ENCODE results near the gene PRELID3B. TPM values are rescaled to one million over a fixed set of nuclear protein-coding genes. Genes with fewer than 3 reads are reported as not detected.

Gene PRELID3B
- total and polyA plus RNA-seq, 2 of the 8 experiments (the other 6 are each of a cell fraction or from before 2014, with no cell fraction given): 8.1 to 50.5 TPM

- H2BK5ac ChIP-seq (ENCODE audit: low read depth, low read length): no peak overlapping the region
- H4K91ac ChIP-seq (replicated peaks; ENCODE audit: insufficient read length, low read length): no peak overlapping the region
- no peaks in the 10 kb centered on the region for H3K36me3 ChIP-seq (ENCODE audit: control insufficient read depth in 2 of 4, insufficient read depth in 4 of 4, low read length in 3 of 4)
- no peak overlapping the region for H2BK12ac ChIP-seq (ENCODE audit: low read depth, low read length)
- DNase-seq (ENCODE audit: low read depth in 1 of 2, low spot score in 2 of 2) (no peak), FAIRE-seq (no peak)
- no peak overlapping the region for H3K23ac ChIP-seq (ENCODE audit: insufficient read length)
- H3K4me2 ChIP-seq (ENCODE audit: insufficient read depth in 1 of 2, low read depth in 2 of 2, low read length in 2 of 2): no peak overlapping the region
- H2BK20ac ChIP-seq (ENCODE audit: low read length): no peak overlapping the region
- H4K8ac ChIP-seq (ENCODE audit: extremely low read depth, insufficient read depth, low read length): no peak overlapping the region
- no peak overlapping the region for H4K5ac ChIP-seq (ENCODE audit: insufficient read length, low read depth, low read length)
- WGBS, 2 experiments (ENCODE audit: extremely low coverage in 1 of 2, insufficient coverage in 1 of 2, insufficient read length in 1 of 2, insufficient replicate concordance in 2 of 2, low coverage in 1 of 2, low lambda C conversion rate in 2 of 2, missing lambda C conversion rate in 1 of 2): 89% methylated on average over 1 of the region's 1 CpG; no CpG with 5 or more reads in 1 of the 2 experiments
- no peak overlapping the region for H2AK5ac ChIP-seq (ENCODE audit: low read depth, low read length)
- H3K79me2 ChIP-seq (ENCODE audit: control insufficient read depth in 1 of 2, insufficient read depth in 2 of 2, low read length in 2 of 2): no peaks in the 10 kb centered on the region
- no peak overlapping the region for H3K27ac ChIP-seq (ENCODE audit: low read depth, low read length)
- H3K56ac ChIP-seq (replicated peaks; ENCODE audit: insufficient read length, low read depth, low read length): no peak overlapping the region
- 0 out of 2 replicates have a peak, but pooled peaks cover 2% of the 10 kb centered on the region for H3K23me2 ChIP-seq (ENCODE audit: low read depth, low read length)
- H2BK120ac ChIP-seq (replicated peaks; ENCODE audit: low read depth, low read length): no peak overlapping the region
- H3K4me3 ChIP-seq (ENCODE audit: extremely low read depth in 1 of 4, insufficient read depth in 2 of 4, low read depth in 3 of 4, low read length in 4 of 4): no peak overlapping the region
- H3K27me3 ChIP-seq (replicated peaks in 1 of 4; ENCODE audit: control insufficient read depth in 3 of 4, extremely low read depth in 1 of 4, insufficient read depth in 3 of 4, low read length in 3 of 4): no peaks in the 10 kb centered on the region; a peak in 2 of 7 replicates
- H3K14ac ChIP-seq (ENCODE audit: insufficient read length): no peak overlapping the region
- no peaks in the 10 kb centered on the region for H4K20me1 ChIP-seq (replicated peaks in 1 of 2; ENCODE audit: control insufficient read depth in 1 of 2, insufficient read depth in 2 of 2, low read length in 2 of 2)
- H3K79me1 ChIP-seq (ENCODE audit: low read depth, low read length): no peaks in the 10 kb centered on the region
- H2AFZ ChIP-seq (ENCODE audit: low read length): no peak overlapping the region
- ChIA-PET CTCF (ENCODE audit: partially characterized antibody) (interaction anchor here (0.7 to 2.2 kb wide), 5 partner anchors 9 to 377 kb away, joined by 3 to 4 read pairs (median 3); no protein-coding TSS in a partner anchor), POLR2A (ENCODE audit: partially characterized antibody) (no interaction called here)
- H2BK15ac ChIP-seq (ENCODE audit: low read length): no peak overlapping the region
- H3K9ac ChIP-seq (replicated peaks in 1 of 4; ENCODE audit: extremely low read depth in 1 of 4, low read depth in 3 of 4, low read length in 3 of 4): no peak overlapping the region
- no peaks in the 10 kb centered on the region for H3K9me3 ChIP-seq (ENCODE audit: insufficient read depth in 2 of 2, low read depth in 1 of 2, low read length in 1 of 2)
- H3K4me1 ChIP-seq (replicated peaks in 1 of 4; ENCODE audit: control insufficient read depth in 3 of 4, insufficient read depth in 4 of 4, low read length in 3 of 4): no peaks in the 10 kb centered on the region; a peak in 1 of 7 replicates
- H3K4ac ChIP-seq (replicated peaks; ENCODE audit: insufficient read length, low read depth, low read length): no peak overlapping the region
- no peak overlapping the region for H3K18ac ChIP-seq (ENCODE audit: extremely low read depth, low read length)
- TF ChIP-seq BRCA1 (IDR thresholded peaks at IDR 0.05; ENCODE audit: low read depth, low read length) (no peak), BACH1 (IDR thresholded peaks at IDR 0.05; ENCODE audit: low read length) (no peak), KDM5A (IDR thresholded peaks at IDR 0.05; ENCODE audit: low read length) (no peak), FOSL1 (IDR thresholded peaks at IDR 0.05; ENCODE audit: insufficient read depth, low read depth, low read length) (no peak), MAX (IDR thresholded peaks at IDR 0.05) (no peak), CREB1 (IDR thresholded peaks at IDR 0.05) (no peak), SIN3A (conservative IDR thresholded peaks at IDR 0.05 in 1 of 2, IDR thresholded peaks at IDR 0.05 in 1 of 2; ENCODE audit: low read depth in 1 of 2, low read length in 2 of 2) (no peak), TCF12 (IDR thresholded peaks at IDR 0.05; ENCODE audit: low read depth, low read length) (no peak), TAF1 (IDR thresholded peaks at IDR 0.05; ENCODE audit: low read depth, low read length) (no peak), YY1 (IDR thresholded peaks at IDR 0.05; ENCODE audit: low read depth, low read length) (no peak), CEBPB (IDR thresholded peaks at IDR 0.05; ENCODE audit: low read depth, low read length) (no peak), RNF2 (IDR thresholded peaks at IDR 0.05; ENCODE audit: borderline replicate concordance, low read depth, low read length, missing control alignments, poor library complexity, severe bottlenecking) (no peak), ZNF274 (IDR thresholded peaks at IDR 0.05; ENCODE audit: borderline replicate concordance, extremely low read depth, low read length) (no peak), HDAC6 (IDR thresholded peaks at IDR 0.05; ENCODE audit: low read depth, low read length) (no peak), POLR2A (IDR thresholded peaks at IDR 0.05; ENCODE audit: control extremely low read depth in 1 of 2, low read depth in 2 of 2, low read length in 2 of 2) (no peak), TBP (IDR thresholded peaks at IDR 0.05; ENCODE audit: low read depth, low read length) (no peak)
Observed at GRCh38 chr20:59073582-59073981, 31.0 kb upstream of the PRELID3B start.
